K562 (cell line): ENCODE data around the gene DGKZ. TPM values are rescaled to one million over a fixed set of nuclear protein-coding genes. Genes with fewer than 3 reads are reported as not detected.

Experiments
- ATF3 ChIP-seq, 2 experiments: fragments of 450-650 bp in 1 of 2; sonication (generic) in 1 of 2; formaldehyde crosslinking in 1 of 2; IDR thresholded peaks in 1 of 2; conservative IDR thresholded peaks in 1 of 2; 2 replicates each; pipeline versions ENCODE4 v1.6.1 to v1.8.1; 2016 to 2023; ENCODE audit warnings: mild to moderate bottlenecking in 2 of 2, moderate library complexity in 2 of 2, inconsistent platforms in 1 of 2, missing genetic modification reagents in 1 of 2
- BRF2 ChIP-seq: IDR thresholded peaks from 3 replicates; pipeline ENCODE4 v1.6.1; 2011; ENCODE audit warnings: borderline replicate concordance, mild to moderate bottlenecking; ENCODE audit not compliant: insufficient read length, insufficient read depth
- CSDE1 ChIP-seq, 2 experiments: fragments of 450-650 bp; IDR thresholded peaks; 2 replicates each; pipeline ENCODE4 v1.6.1; 2016; ENCODE audit warnings: mild to moderate bottlenecking in 1 of 2
- DMBX1 ChIP-seq: fragments of 250-450 bp; sonication (Bioruptor Pico); IDR thresholded peaks from 2 replicates; pipeline ENCODE4 v1.8.0; 2022; ENCODE audit warnings: inconsistent platforms, mild to moderate bottlenecking, moderate library complexity, borderline replicate concordance
- DPF2 ChIP-seq: fragments of 450-650 bp; IDR thresholded peaks from 2 replicates; pipeline ENCODE4 v1.6.1; 2016
- FOSL1 ChIP-seq: fragments of 200-800 bp; sonication (Bioruptor generic); conservative IDR thresholded peaks from 2 replicates; pipeline ENCODE4 v1.6.1; 2016; ENCODE audit warnings: missing genetic modification characterization, missing compliant biosample characterization
- HDAC2 ChIP-seq: fragments of 450-650 bp; IDR thresholded peaks from 2 replicates; pipeline ENCODE4 v1.6.1; 2016; ENCODE audit warnings: mild to moderate bottlenecking
- PURB ChIP-seq: sonication (generic); formaldehyde crosslinking; IDR thresholded peaks from 2 replicates; pipeline ENCODE4 v1.9.0; 2021; ENCODE audit warnings: low read depth, mild to moderate bottlenecking, missing genetic modification reagents
- REST ChIP-seq, 2 experiments: fragments of 450-650 bp; formaldehyde crosslinking in 1 of 2; IDR thresholded peaks; 2 replicates each; pipeline versions ENCODE4 v1.4.0 to v1.6.1; 2014 to 2020; ENCODE audit warnings: mild to moderate bottlenecking in 2 of 2, borderline replicate concordance in 1 of 2, low read depth in 1 of 2
- TAF9B ChIP-seq: fragments of 450-650 bp; IDR thresholded peaks from 2 replicates; pipeline ENCODE4 v1.6.1; 2018; ENCODE audit warnings: mild to moderate bottlenecking; ENCODE audit not compliant: partially characterized antibody
- TFAM ChIP-seq: fragments of 250-450 bp; sonication (Bioruptor Pico); conservative IDR thresholded peaks from 2 replicates; pipeline ENCODE4 v1.5.0; 2021; ENCODE audit warnings: mild to moderate bottlenecking, moderate library complexity
- VEZF1 ChIP-seq: fragments of 200-800 bp; sonication (Bioruptor generic); IDR thresholded peaks from 2 replicates; pipeline ENCODE4 v1.6.1; 2017; ENCODE audit warnings: missing genetic modification characterization, missing compliant biosample characterization
- ZNF384 ChIP-seq: IDR thresholded peaks from 2 replicates; pipeline ENCODE4 v1.6.1; 2012; ENCODE audit warnings: low read depth, low read length, improper control_type of control experiment
- ZNF717 ChIP-seq: fragments of 250-450 bp; sonication (Bioruptor Pico); IDR thresholded peaks from 2 replicates; pipeline ENCODE4 v1.5.0; 2021
- polyA plus RNA-seq, 8 experiments: library from polyadenylated mRNA; depleted of rRNA in 4 of 8; stranded (reverse) in 5 of 8; unstranded in 3 of 8; fragments of >200 nt; fragmentation: Nextera tagmentation in 2 of 8; fragmentation: Illumina TruSeq in 1 of 8; extraction: Ambion mirVana in 2 of 8; extraction: Trizol in 1 of 8; gene quantifications; 2 replicates each; pipeline versions ENCODE4 v1.2.1 to v1.2.3, GENCODE V29; 2011 to 2014; ENCODE audit warnings: inconsistent platforms in 1 of 8, missing spikeins in 1 of 8
- total RNA-seq, 7 experiments: library from RNA; depleted of rRNA in 6 of 7; stranded (reverse); fragments of >200 nt in 6 of 7; fragmentation: Illumina TruSeq in 2 of 7; extraction: Trizol in 2 of 7; gene quantifications; 2 replicates each; pipeline versions ENCODE4 v1.2.1 to v1.2.3, GENCODE V29; 2011 to 2021; ENCODE audit warnings: low replicate concordance in 1 of 7
- TF ChIP-seq, protein P1 (sequence below): fragments of 250-450 bp; sonication (Bioruptor Pico); IDR thresholded peaks from 2 replicates; pipeline ENCODE4 v1.5.0; 2021

Gene DGKZ
- total and polyA plus RNA-seq, 9 of the 15 experiments (the other 6 are each of a cell fraction or from before 2014, with no cell fraction given) = 0.51 to 100 (median 44.2) TPM

GRCh38 chr11:46345131-46345597 lies 2.1 kb upstream of the DGKZ start (continued):
- peak; percentile 59; the same call in 1 of the 2 replicates for TF ChIP-seq REST (IDR thresholded peaks at IDR 0.05; ENCODE audit: borderline replicate concordance)
- no peak for TF ChIP-seq REST (CRISPR knock-in tag; IDR thresholded peaks at IDR 0.05; ENCODE audit: low read depth)
- no peak for TF ChIP-seq PURB (CRISPR knock-in tag)
- TF ChIP-seq FOSL1 (tag) = no peak
- no peak for TF ChIP-seq ZNF717 (CRISPR knock-in tag)
- TF ChIP-seq BRF2 = no peak
- TF ChIP-seq VEZF1 (CRISPR knock-in tag) = peak; percentile 76
- TF ChIP-seq DMBX1 (CRISPR knock-in tag) = no peak
- TF ChIP-seq TAF9B = no peak
- no peak for TF ChIP-seq HDAC2
- TF ChIP-seq, protein P1, sequence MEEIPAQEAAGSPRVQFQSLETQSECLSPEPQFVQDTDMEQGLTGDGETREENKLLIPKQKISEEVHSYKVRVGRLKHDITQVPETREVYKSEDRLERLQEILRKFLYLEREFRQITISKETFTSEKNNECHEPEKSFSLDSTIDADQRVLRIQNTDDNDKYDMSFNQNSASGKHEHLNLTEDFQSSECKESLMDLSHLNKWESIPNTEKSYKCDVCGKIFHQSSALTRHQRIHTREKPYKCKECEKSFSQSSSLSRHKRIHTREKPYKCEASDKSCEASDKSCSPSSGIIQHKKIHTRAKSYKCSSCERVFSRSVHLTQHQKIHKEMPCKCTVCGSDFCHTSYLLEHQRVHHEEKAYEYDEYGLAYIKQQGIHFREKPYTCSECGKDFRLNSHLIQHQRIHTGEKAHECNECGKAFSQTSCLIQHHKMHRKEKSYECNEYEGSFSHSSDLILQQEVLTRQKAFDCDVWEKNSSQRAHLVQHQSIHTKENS = no peak
- no peak for TF ChIP-seq ATF3 (IDR thresholded peaks at IDR 0.05)
- TF ChIP-seq ATF3 (CRISPR knock-in tag; conservative IDR thresholded peaks at IDR 0.05) = no peak
- no peak for TF ChIP-seq DPF2
- no peak for TF ChIP-seq ZNF384
- no peak for TF ChIP-seq TFAM (CRISPR knock-in tag)
- TF ChIP-seq CSDE1 (IDR thresholded peaks at IDR 0.05) = no peak
